ENCODE results near the gene GRIA1. TPM values are rescaled to one million over a fixed set of nuclear protein-coding genes. Genes with fewer than 3 reads are reported as not detected.

Gene GRIA1
- total RNA-seq, 3 donors from 2014 or later (not counting 1 experiment from before 2014, with no cell fraction given), result not detected

- H3K9me3 ChIP-seq (ENCODE audit: control insufficient read depth, insufficient read depth, low read length), result no peaks in the 10 kb centered on the region
- no peak overlapping the region for H3K27ac ChIP-seq (ENCODE audit: low read length)
- H3K27me3 ChIP-seq (ENCODE audit: control insufficient read depth, insufficient read depth, low read length), result no peaks in the 10 kb centered on the region
- no peaks in the 10 kb centered on the region for H3K36me3 Mint-ChIP-seq
- intact Hi-C loops (cut with micrococcal nuclease), result no loop called here
- ATAC-seq (no peak), DNase-seq (no peak)
- H3K9me3 Mint-ChIP-seq, result no peaks in the 10 kb centered on the region
- H3K27ac Mint-ChIP-seq, result no peak overlapping the region
- no peak overlapping the region for H3K4me3 ChIP-seq (ENCODE audit: low read length)
- no peak for TF ChIP-seq CTCF (IDR thresholded peaks at IDR 0.05)
- no peak overlapping the region for H3K4me3 Mint-ChIP-seq
- H3K36me3 ChIP-seq (ENCODE audit: control insufficient read depth, insufficient read depth, low read length), result no peaks in the 10 kb centered on the region
- no peaks in the 10 kb centered on the region for H3K4me1 Mint-ChIP-seq
- H3K27me3 Mint-ChIP-seq (ENCODE audit: low read depth in 2 of 2), result no peaks in the 10 kb centered on the region
- 92% methylated on average over 2 of the region's 2 CpGs for WGBS (ENCODE audit: insufficient coverage)
- no peaks in the 10 kb centered on the region for H3K4me1 ChIP-seq (ENCODE audit: control insufficient read depth, insufficient read depth, low read length)
Measured at GRCh38 chr5:153500178-153500577, 9.7 kb downstream of the GRIA1 start.

GRCh38 chr5:153504726-153505125 is 14.3 kb downstream of the GRIA1 start:
- no peaks in the 10 kb centered on the region for H3K4me1 Mint-ChIP-seq

GRCh38 chr5:153508700-153509099 is 18.2 kb downstream of the GRIA1 start:
- H3K27me3 Mint-ChIP-seq (ENCODE audit: low read depth in 2 of 2), result peaks cover 6 to 8% of the 10 kb centered on the region in 2 donors
- TF ChIP-seq CTCF (IDR thresholded peaks at IDR 0.05), result no peak
- Histone ChIP-seq H3K9me3 (ENCODE audit: control insufficient read depth, insufficient read depth, low read length) (no peaks in the 10 kb centered on the region), H3K4me3 (ENCODE audit: low read length) (no peak overlapping the region), H3K27ac (ENCODE audit: low read length) (no peak overlapping the region), H3K27me3 (ENCODE audit: control insufficient read depth, insufficient read depth, low read length) (no peaks in the 10 kb centered on the region), H3K36me3 (ENCODE audit: control insufficient read depth, insufficient read depth, low read length) (no peaks in the 10 kb centered on the region), H3K4me1 (ENCODE audit: control insufficient read depth, insufficient read depth, low read length) (no peaks in the 10 kb centered on the region)
- intact Hi-C loops (cut with micrococcal nuclease), result no loop called here
- ATAC-seq (no peak), DNase-seq (no peak)
- WGBS (ENCODE audit: insufficient coverage), result 85% methylated on average over 1 of the region's 1 CpG
- peaks cover 3 to 5% of the 10 kb centered on the region in 2 donors for H3K9me3 Mint-ChIP-seq
- no peak overlapping the region for H3K27ac Mint-ChIP-seq
- H3K4me3 Mint-ChIP-seq, result no peak overlapping the region
- H3K36me3 Mint-ChIP-seq, result no peaks in the 10 kb centered on the region
- H3K4me1 Mint-ChIP-seq, result no peaks in the 10 kb centered on the region

More at GRCh38 chr5:153504726-153505125, 14.3 kb downstream of the GRIA1 start:
- Histone ChIP-seq H3K36me3 (ENCODE audit: control insufficient read depth, insufficient read depth, low read length) (no peaks in the 10 kb centered on the region), H3K9me3 (ENCODE audit: control insufficient read depth, insufficient read depth, low read length) (no peaks in the 10 kb centered on the region), H3K4me3 (ENCODE audit: low read length) (no peak overlapping the region), H3K27ac (ENCODE audit: low read length) (no peak overlapping the region), H3K27me3 (ENCODE audit: control insufficient read depth, insufficient read depth, low read length) (no peaks in the 10 kb centered on the region), H3K4me1 (ENCODE audit: control insufficient read depth, insufficient read depth, low read length) (no peaks in the 10 kb centered on the region)
- TF ChIP-seq CTCF (IDR thresholded peaks at IDR 0.05), result no peak
- Mint-ChIP-seq H3K9me3 (peaks cover 3 to 5% of the 10 kb centered on the region in 2 donors), H3K27ac (no peak overlapping the region), H3K36me3 (no peaks in the 10 kb centered on the region), H3K27me3 (ENCODE audit: low read depth in 2 of 2) (peaks cover 6 to 8% of the 10 kb centered on the region in 2 donors), H3K4me3 (no peak overlapping the region)
- 92% methylated on average over 3 of the region's 3 CpGs for WGBS (ENCODE audit: insufficient coverage)
- no peak for ATAC-seq
- intact Hi-C loops (cut with micrococcal nuclease), result no loop called here
- no peak for DNase-seq

GRCh38 chr5:153511622-153512021 is 21.2 kb downstream of the GRIA1 start:
- Mint-ChIP-seq H3K27ac (no peak overlapping the region), H3K4me3 (no peak overlapping the region), H3K4me1 (no peaks in the 10 kb centered on the region), H3K27me3 (ENCODE audit: low read depth in 2 of 2) (peaks cover 4 to 8% of the 10 kb centered on the region in 2 donors), H3K9me3 (peaks cover 3 to 5% of the 10 kb centered on the region in 2 donors), H3K36me3 (no peaks in the 10 kb centered on the region)
- intact Hi-C loops (cut with micrococcal nuclease), result no loop called here
- TF ChIP-seq CTCF (IDR thresholded peaks at IDR 0.05), result no peak
- no peaks in the 10 kb centered on the region for H3K36me3 ChIP-seq (ENCODE audit: control insufficient read depth, insufficient read depth, low read length)
- DNase-seq (no peak), ATAC-seq (no peak)
- WGBS (ENCODE audit: insufficient coverage), result 74% methylated on average over 6 of the region's 6 CpGs
- H3K4me3 ChIP-seq (ENCODE audit: low read length), result no peak overlapping the region
- no peaks in the 10 kb centered on the region for H3K27me3 ChIP-seq (ENCODE audit: control insufficient read depth, insufficient read depth, low read length)
- H3K4me1 ChIP-seq (ENCODE audit: control insufficient read depth, insufficient read depth, low read length), result no peaks in the 10 kb centered on the region
- no peak overlapping the region for H3K27ac ChIP-seq (ENCODE audit: low read length)
- no peaks in the 10 kb centered on the region for H3K9me3 ChIP-seq (ENCODE audit: control insufficient read depth, insufficient read depth, low read length)
